HG03432 (cell line): Measurements from ENCODE around the gene NRG2.

Source experiments
- ATAC-seq: cut with Tn5 transposase; IDR thresholded peaks from one replicate; pipeline ENCODE4 v1.9.1; 2021; ENCODE audit warnings: mild to moderate bottlenecking, moderate library complexity; ENCODE audit not compliant: unreplicated experiment

Gene NRG2

DNA sequence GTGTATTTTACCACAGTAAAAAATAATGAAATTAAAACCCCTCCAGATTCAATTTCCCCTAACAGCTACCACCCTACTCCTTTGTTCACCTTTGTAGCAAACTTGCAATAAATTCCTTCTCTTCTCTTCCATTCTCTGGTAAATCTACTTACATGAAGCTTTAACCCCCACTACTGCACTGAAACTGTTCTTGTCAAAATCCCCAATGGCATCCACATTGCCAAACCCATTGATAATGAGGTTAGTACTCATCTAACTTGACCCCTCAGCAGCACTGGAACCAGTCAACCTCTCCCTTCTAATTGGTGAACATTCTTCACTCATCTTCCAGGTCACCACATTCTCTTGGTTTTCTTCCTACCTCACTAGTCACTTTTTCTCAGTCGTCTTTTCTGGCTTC, 29.6 kb downstream of the NRG2 start:
- no peak for ATAC-seq

- no peak for ATAC-seq
Measured at GRCh38 chr5:140012443-140012842, 30.7 kb downstream of the NRG2 start.

- ATAC-seq = peak; percentile 90
Measured at GRCh38 chr5:140011297-140011802, 31.7 kb downstream of the NRG2 start.

DNA sequence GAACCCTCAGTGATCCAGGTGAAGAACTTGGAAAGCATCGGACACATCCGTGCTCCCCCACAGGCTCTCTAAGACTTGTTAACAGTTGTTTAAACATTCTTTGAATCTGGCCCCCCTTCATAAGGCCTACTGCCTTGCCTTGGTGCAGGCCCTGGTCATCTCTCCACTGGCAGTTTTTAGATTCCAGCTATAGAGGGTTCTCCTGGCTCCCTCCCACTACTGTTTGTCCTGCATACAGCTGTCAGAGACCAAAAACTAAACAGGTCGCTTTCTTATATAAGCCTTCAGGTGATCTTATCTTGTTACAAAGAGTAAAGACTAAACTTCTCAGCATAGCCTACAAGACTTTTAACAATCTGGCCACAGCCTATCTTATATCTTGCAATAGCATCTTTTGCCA, 32.3 kb downstream of the NRG2 start:
- no peak for ATAC-seq

DNA sequence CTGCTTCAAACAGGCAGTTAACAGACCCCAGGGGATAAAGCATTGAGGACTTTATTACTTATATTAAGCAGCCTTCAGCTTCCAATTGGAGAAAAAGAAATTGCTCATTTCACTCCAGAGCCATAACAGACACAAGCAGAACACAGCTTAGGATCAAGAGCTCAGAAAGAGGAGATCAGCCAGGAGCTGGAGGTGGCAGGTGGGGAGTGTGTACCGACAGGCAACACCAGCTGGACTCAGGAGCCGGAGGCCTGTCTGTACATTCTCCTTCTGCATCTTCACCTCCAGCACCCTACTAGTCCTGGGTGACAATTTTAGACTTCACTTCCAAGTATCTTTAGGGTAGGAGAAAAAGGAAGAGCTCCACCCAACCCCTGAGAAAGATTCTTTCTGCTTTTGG, 35.8 kb downstream of the NRG2 start:
- ATAC-seq = no peak

GRCh38 chr5:140005145-140005591, 37.9 kb downstream of the NRG2 start:
- ATAC-seq = peak; percentile 98

DNA sequence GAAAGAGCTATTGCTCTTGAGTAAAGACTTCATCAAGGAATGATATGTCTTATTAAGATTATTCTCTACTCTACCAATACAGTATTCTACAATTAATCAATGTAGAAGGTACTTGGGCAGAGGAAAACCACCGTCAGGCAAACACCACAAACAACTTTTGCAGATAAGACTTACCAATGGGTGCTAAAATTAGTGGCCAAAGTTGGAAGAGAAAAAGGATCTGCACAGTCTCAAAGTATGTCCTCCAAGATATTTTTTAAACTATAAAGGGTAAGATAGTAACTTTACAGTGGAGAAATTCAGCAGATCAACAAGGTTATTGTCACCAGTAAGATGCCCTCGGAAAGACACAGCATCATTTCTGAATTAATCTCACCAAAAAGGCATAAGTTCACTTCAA, 38.9 kb downstream of the NRG2 start:
- no peak for ATAC-seq

DNA sequence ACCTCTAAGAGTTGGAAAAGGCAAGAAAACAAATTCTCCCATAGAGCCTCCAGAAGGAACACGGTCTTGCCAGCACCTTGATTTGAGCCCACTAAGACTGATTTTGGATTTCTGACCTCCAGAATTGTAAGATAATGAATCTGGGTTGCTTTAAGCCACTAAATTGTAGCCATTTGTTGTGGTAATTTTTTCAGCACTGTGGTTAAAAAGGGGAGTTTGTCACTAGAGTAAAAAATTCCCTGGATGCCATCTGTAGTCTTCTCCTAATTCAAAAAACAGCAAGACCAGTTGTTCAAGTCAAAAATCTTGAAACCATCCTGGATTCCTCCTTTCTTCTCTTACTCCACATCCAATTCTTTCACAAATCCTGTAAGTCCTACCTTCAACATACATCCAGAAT, 39.6 kb downstream of the NRG2 start:
- no peak for ATAC-seq

- no peak for ATAC-seq
Measured at GRCh38 chr5:140000332-140000731, 42.8 kb downstream of the NRG2 start.

- ATAC-seq = peak; percentile 52
Measured at GRCh38 chr5:139998837-139999236, 44.3 kb downstream of the NRG2 start.

DNA sequence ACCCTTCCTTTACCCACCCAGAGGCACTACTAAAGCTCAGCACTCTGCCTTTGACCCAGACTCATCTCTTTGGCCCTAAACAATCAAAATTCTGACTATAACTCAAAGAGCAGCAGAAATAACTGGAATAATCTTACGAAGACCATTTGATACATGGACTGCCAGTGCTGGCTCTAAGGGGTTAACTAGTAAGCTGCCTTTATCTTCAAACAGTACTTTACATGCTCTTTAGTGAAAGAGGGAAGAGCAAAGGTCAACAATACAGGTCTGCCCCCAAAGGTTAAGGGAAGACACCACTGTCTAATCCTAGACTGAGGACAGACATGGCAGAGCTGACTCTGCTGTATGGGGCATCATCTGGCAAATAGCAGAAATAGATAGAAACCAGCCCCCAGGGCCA, 45.8 kb downstream of the NRG2 start:
- ATAC-seq = no peak

DNA sequence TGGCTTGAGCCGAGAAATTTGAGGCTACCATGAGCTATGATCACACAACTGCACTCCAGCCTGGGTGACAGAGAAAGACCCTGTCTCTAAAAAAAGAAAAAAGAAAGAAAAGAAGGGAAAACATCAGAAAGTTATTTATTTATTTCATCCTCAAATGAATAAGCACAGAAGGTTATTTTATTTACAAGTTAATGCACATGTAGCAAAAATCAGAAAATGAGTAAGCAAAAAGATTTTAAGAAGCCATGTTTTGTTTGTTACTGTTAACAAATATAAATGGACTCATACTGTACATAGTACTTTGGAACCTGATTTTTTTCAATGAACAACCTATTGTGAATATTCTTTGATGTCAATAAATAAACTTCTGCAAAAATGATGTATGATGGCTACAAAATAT, 47.2 kb downstream of the NRG2 start:
- no peak for ATAC-seq

DNA sequence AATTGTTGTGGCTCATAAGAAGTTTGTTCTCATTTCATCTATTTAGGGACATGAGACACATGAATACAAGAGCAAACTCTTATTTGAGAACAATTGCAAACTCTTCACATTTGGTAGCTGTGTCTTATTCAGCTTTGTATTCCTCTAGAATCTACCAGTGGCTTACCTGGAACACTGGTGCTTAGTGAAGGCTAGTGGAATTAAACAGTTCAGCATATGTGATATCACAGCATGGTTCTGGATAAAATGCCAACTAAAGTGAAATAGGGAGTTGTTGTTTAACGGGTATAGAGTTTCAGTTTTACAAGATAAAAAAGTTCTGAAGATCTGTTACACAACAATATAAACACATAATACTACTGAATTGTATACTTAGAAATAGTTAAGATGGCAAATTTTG, 48.9 kb downstream of the NRG2 start:
- no peak for ATAC-seq

DNA sequence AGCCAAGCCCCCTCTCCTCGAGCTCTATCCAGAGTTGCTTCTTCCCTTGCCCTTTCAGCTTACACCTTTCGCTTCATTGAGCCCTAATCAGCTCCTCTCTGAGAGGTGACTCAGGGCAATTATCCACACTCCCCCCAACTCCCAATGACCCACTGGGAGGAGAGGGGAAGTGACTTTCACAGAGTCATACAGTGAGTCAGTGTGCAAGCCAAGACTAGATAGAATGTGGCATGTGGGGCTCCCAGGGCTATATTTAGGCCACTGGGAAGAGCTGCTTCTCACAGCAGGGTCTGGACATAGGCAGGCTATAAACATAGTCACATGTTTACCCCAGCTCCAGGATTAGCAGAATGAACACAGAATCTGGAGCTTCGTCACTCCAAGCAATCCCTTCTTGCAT, 57.4 kb downstream of the NRG2 start:
- ATAC-seq = no peak

DNA sequence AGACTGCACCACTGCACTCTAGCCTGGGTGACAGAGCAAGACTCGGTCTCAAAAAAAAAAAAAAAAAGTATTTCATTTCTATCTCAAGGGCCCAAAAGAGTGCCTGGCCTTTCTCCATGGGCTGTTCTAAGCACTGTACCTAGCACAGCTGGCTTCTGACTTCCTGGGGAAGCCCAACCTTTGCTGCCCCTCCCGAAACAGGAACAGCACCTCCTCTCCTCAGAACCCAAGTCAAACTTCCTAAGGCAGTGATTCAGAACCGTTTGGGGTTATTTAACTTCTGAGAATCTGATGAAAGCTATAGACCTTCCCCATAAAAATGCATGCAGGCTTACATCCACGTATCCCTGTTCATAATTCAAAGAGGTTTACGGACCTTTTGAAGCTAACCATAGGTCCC, 57.8 kb downstream of the NRG2 start:
- no peak for ATAC-seq

- ATAC-seq = no peak
Measured at GRCh38 chr5:139984816-139985215, 58.3 kb downstream of the NRG2 start.

DNA sequence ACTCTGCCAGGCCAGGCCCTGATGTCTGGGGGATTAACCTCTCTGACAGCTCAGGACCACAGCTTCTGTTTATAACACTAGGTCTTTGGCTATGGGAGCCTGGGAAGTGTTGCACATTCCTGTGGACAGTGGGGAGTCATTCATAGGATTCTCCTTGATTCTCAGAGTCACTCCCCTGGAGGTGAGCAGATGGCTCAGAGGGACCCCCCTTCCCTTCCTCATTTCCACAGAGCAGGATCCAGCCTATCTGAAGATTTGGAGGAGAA, 60.2 kb downstream of the NRG2 start:
- ATAC-seq = no peak

- ATAC-seq = no peak
Measured at GRCh38 chr5:139982157-139982974, 60.7 kb downstream of the NRG2 start.

- no peak for ATAC-seq
Measured at GRCh38 chr5:139980765-139981164, 62.3 kb downstream of the NRG2 start.

DNA sequence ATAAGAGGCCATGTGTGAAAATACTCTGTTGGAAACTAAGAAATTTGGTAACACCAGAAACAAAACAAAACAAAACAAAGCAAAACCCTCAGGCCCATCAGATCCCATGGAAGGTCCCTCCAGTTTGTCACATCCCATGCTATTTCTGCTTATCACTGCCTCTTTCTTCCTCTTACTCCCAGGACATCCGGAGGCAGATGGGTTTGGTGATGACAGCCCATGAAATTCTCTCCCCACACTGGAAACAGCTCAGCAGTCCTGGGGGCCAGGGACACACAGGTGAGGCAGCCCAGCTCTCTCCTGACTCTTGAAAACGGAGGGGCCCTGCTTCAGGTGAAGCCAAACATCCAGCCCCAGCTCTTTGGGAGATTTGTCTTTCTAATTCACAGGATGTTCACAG, 63.2 kb downstream of the NRG2 start:
- no peak for ATAC-seq

DNA sequence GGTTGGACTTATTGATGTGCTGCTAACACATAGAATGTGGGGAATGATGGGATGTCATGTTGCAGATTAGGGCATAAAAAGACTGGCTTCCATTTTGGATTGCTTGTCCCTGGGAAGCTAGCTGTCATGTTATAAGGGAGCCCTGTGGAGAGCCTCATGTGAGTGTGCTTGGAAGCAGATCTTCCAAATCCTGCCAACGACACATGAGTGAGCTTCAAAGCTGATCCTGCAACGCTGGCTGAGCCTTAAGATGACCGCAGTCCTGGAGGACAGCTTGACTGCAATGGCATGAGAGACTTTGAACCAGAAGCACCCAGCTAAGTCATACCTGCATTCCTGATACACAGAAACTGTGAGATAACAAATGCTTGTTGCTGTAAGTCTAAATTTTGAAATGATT, 63.6 kb downstream of the NRG2 start:
- ATAC-seq = no peak

- no peak for ATAC-seq
Measured at GRCh38 chr5:139976703-139977102, 66.4 kb downstream of the NRG2 start.

DNA sequence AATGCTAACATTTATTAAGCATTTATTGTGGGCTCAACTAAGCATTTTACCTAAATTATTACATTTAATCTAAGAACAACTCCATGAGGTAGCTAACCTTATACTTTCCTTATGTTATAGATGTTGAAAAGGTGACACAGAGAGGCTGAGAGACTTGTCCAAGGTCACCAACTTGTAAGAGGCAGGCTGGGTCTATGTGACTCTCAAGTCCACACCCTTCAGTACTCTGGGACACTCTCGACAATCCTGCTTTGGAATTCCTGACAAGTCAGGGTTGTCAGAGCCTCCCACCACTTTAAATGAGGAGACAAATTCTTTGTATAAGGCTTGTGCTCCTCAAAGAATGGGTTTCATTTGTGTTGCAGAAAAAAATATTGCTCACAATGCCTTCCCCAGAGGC, 67.2 kb downstream of the NRG2 start:
- ATAC-seq = no peak
